GM18499 (cell line): ENCODE measurements around the gene NDST3.
"Not testable (repeated sequence)": the region's sequence is repeated elsewhere in the genome, so short reads cannot be mapped to it uniquely, and the experiment has no call there.

Experiments used
- ATAC-seq: cut with Tn5 transposase; IDR thresholded peaks from one replicate; pipeline ENCODE4 v1.9.1; 2021; ENCODE audit warnings: moderate number of reproducible peaks; ENCODE audit not compliant: insufficient read depth, unreplicated experiment

Gene NDST3

DNA sequence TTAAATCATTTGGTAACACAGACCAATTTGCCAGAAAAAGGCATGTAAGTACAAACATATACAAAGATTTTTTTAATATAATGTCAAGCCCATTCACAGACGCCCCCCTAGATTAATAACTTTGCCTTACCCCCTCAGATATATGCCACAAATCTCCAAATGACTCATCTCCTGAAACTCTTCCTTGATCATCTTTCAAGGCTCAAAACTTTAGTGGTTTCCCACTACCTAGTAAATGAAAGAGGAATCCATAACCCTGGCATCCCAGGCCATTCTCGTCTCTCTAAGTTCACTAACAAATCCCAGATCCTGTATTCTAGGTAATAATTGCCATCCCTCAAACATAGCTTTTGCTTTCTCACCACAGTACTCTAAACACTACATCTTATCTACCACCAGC, 256.7 kb downstream of the NDST3 start:
- ATAC-seq: no peak

DNA sequence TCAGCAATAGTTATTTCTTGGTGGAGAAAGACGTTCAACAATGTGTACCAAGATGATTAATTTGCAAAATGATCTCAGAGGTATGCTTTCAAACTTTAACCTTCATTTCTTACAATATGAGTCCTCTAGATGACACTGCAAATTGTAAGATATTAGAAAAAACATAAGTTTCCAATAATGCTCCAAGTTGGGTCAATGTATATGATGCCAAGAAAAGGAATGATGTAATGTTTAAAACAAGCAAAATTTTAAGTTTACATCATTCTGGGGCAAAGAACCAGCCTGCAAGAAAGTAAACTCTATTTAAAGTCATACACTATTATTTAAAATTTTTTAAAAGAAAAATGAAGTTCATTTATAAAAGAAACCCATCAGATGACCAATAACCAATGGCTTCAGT, 262.4 kb downstream of the NDST3 start:
- ATAC-seq: no peak

DNA sequence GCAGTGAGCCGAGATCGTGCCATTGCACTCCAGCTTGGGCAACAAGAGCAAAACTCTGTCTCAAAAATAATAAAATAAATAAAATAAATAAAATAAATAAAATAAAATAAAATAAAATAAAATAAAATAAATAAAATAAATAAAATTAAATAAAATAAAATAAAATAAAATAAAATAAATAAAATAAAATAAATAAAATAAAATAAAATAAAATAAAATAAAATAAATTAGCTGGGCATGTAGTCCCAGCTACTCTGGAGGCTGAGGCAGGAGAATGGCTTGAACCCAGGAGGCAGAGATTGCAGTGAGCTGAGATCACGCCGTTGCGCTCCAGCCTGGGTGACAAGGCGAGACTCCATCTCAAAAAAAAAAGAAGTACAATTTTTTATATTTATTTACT, 265.3 kb downstream of the NDST3 start:
- ATAC-seq: not testable (repeated sequence)

DNA sequence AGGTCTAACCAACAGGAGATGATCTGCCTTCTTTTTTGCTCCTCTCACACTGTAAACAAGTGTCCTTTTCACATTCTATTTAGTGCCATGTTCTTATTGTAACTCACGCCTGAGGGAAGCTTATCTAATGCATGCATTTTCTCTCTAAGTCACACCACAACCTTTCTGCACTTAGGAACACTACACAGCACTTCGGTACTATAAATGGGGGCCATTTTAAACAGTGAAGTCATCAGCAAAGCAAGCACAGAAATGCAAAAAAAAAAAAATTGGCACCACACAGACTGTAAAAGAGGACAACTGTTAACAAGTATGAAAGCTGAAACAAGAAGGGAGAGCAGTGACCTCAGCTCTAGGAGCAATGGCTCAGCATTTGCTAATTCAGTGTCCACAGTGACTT, 273.4 kb downstream of the NDST3 start:
- ATAC-seq: no peak
